ENCODE measurements around the gene FGGY.
"Not testable (repeated sequence)": the region's sequence is repeated elsewhere in the genome, so short reads cannot be mapped to it uniquely, and the experiment has no call there.

The FGGY gene

GRCh38 chr1:59690171-59690930 is 393.5 kb downstream of the FGGY start:
- no peak for DNase-seq

GRCh38 chr1:59691261-59691660 is 394.4 kb downstream of the FGGY start:
- no peak for DNase-seq

GRCh38 chr1:59692591-59692990 is 395.7 kb downstream of the FGGY start:
- DNase-seq, result no peak

GRCh38 chr1:59693406-59693805 is 396.5 kb downstream of the FGGY start:
- no peak for DNase-seq

GRCh38 chr1:59695252-59695651 is 398.4 kb downstream of the FGGY start:
- no peak for DNase-seq

- DNase-seq, result no peak
Measured at GRCh38 chr1:59696421-59697115, 399.7 kb downstream of the FGGY start.

- peak; percentile 16 for DNase-seq
Measured at GRCh38 chr1:59697150-59697800, 400.4 kb downstream of the FGGY start.

- DNase-seq, result no peak
Measured at GRCh38 chr1:59698386-59698785, 401.5 kb downstream of the FGGY start.

- DNase-seq, result peak; percentile 64
Measured at GRCh38 chr1:59699227-59699847, 402.4 kb downstream of the FGGY start.

- no peak for DNase-seq
Measured at GRCh38 chr1:59701376-59701775, 404.5 kb downstream of the FGGY start.

GRCh38 chr1:59703226-59703917 is 406.5 kb downstream of the FGGY start:
- DNase-seq, result no peak

GRCh38 chr1:59703918-59704378 is 407.1 kb downstream of the FGGY start:
- DNase-seq, result no peak

- no peak for DNase-seq
Measured at GRCh38 chr1:59704716-59705115, 407.8 kb downstream of the FGGY start.

GRCh38 chr1:59705466-59706302 is 408.8 kb downstream of the FGGY start:
- DNase-seq, result no peak

GRCh38 chr1:59706303-59706599 is 409.4 kb downstream of the FGGY start:
- DNase-seq, result no peak

GRCh38 chr1:59707178-59707791 is 410.4 kb downstream of the FGGY start:
- DNase-seq, result no peak

GRCh38 chr1:59709333-59709732 is 412.4 kb downstream of the FGGY start:
- no peak for DNase-seq

GRCh38 chr1:59710920-59711319 is 414.0 kb downstream of the FGGY start:
- DNase-seq, result not testable (repeated sequence)

- no peak for DNase-seq
Measured at GRCh38 chr1:59714219-59714618, 417.3 kb downstream of the FGGY start.

- no peak for DNase-seq
Measured at GRCh38 chr1:59714966-59715365, 418.1 kb downstream of the FGGY start.

GRCh38 chr1:59716832-59717231 is 419.9 kb downstream of the FGGY start:
- no peak for DNase-seq
